Measurements from ENCODE around the gene DGAT2. TPM values are rescaled to one million over a fixed set of nuclear protein-coding genes. Genes with fewer than 3 reads are reported as not detected.

The DGAT2 gene
- total RNA-seq, 1 experiment from 2014 or later, result 2.8 TPM

DNA sequence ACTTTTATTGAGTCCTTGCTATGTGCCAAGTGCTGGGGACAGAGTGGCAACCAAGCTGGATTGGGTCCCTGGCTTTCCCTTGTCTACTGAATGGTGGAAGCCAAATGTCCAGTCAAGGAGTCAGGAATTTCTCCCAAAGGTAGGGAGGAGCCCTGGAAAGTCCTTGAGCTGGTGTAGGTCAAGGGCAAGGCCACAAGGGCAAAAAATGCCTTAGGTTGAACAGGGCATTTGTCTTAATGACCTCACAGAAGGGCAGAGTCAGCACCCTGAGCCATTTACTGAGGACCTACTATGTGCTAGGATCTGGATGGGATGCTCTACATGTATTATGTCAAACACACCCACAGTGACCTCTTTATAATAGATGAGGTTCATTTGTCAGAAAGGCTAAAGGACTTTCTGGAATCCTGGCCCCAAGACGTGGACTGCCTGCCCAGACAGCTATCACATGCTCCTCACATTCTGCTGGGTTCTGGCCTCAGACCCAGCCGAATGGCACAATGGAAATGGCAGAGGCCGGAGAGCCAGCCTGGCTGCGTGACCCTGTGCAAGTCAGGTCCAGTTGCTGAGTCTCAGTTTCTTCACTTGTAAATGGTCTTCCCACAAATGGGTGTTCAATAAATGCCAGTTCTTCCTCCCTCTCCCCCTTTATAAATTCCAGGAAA, 33.3 kb upstream of the DGAT2 start:
- Histone ChIP-seq H3K4ac (ENCODE audit: low read depth, low read length) (no peak overlapping the region), H4K5ac (ENCODE audit: insufficient read length, low read depth, low read length) (no peak overlapping the region), H2AK5ac (ENCODE audit: insufficient read length, low read length) (no peak overlapping the region), H2BK5ac (ENCODE audit: insufficient read length, low read length) (no peak overlapping the region), H3K27ac (ENCODE audit: insufficient read length, low read depth, low read length) (no peak overlapping the region), H3K79me2 (ENCODE audit: insufficient read depth, low read length) (no peaks in the 10 kb centered on the region), H3K27me3 (ENCODE audit: insufficient read depth, low read length) (no peaks in the 10 kb centered on the region), H3K14ac (ENCODE audit: insufficient read depth, low read length) (no peak overlapping the region), H2BK15ac (ENCODE audit: low read depth, low read length) (no peak overlapping the region), H4K20me1 (ENCODE audit: control insufficient read depth, insufficient read depth, insufficient read length) (no peaks in the 10 kb centered on the region), H2BK12ac (ENCODE audit: insufficient read length, low read depth, low read length) (no peak overlapping the region), H3K18ac (ENCODE audit: insufficient read length, low read depth, low read length) (no peak overlapping the region), H3K4me1 (ENCODE audit: insufficient read depth, low read length) (no peaks in the 10 kb centered on the region), H3K9me3 (ENCODE audit: control insufficient read depth, low read depth, low read length) (no peaks in the 10 kb centered on the region), H3K79me1 (ENCODE audit: insufficient read depth, low read depth, low read length, poor library complexity, severe bottlenecking) (no peaks in the 10 kb centered on the region), H3K56ac (ENCODE audit: insufficient read length, low read depth, low read length) (no peak overlapping the region), H2AFZ (ENCODE audit: low read length) (no peak overlapping the region), H3K4me2 (ENCODE audit: insufficient read depth, insufficient read length, low read length) (no peak overlapping the region), H3T11ph (ENCODE audit: low read length) (no peak overlapping the region), H4K8ac (replicated peaks; ENCODE audit: insufficient read length, low read depth, low read length) (no peak overlapping the region), H2BK120ac (ENCODE audit: low read depth, low read length, poor library complexity, severe bottlenecking) (no peak overlapping the region), H3K9ac (ENCODE audit: extremely low read depth, insufficient read length, low read length) (no peak overlapping the region), H2BK20ac (ENCODE audit: low read depth, low read length, poor library complexity, severe bottlenecking) (no peak overlapping the region), H3K23me2 (ENCODE audit: insufficient read length, low read depth, low read length, poor library complexity, severe bottlenecking) (no peaks in the 10 kb centered on the region), H3K23ac (ENCODE audit: insufficient read length, low read depth, low read length) (no peak overlapping the region), H4K91ac (ENCODE audit: insufficient read length, low read depth, low read length) (no peak overlapping the region)
- no peak for DNase-seq
- H3K9me3 Mint-ChIP-seq, result 0 out of 5 replicates have a peak, but pooled peaks cover 0 to 3% of the 10 kb centered on the region in 2 experiments
- TF ChIP-seq, protein P1, sequence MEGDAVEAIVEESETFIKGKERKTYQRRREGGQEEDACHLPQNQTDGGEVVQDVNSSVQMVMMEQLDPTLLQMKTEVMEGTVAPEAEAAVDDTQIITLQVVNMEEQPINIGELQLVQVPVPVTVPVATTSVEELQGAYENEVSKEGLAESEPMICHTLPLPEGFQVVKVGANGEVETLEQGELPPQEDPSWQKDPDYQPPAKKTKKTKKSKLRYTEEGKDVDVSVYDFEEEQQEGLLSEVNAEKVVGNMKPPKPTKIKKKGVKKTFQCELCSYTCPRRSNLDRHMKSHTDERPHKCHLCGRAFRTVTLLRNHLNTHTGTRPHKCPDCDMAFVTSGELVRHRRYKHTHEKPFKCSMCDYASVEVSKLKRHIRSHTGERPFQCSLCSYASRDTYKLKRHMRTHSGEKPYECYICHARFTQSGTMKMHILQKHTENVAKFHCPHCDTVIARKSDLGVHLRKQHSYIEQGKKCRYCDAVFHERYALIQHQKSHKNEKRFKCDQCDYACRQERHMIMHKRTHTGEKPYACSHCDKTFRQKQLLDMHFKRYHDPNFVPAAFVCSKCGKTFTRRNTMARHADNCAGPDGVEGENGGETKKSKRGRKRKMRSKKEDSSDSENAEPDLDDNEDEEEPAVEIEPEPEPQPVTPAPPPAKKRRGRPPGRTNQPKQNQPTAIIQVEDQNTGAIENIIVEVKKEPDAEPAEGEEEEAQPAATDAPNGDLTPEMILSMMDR (conservative IDR thresholded peaks at IDR 0.05), result no peak
- no peak overlapping the region for H3K27ac Mint-ChIP-seq
- H3K4me3 Mint-ChIP-seq, result no peak overlapping the region
- no peaks in the 10 kb centered on the region; a peak in 1 of 7 replicates for H3K36me3 Mint-ChIP-seq (ENCODE audit: insufficient read depth in 1 of 3, low read depth in 3 of 3)
- H3K4me1 Mint-ChIP-seq, result no peaks in the 10 kb centered on the region; a peak in 1 of 4 replicates
- H3K27me3 Mint-ChIP-seq (ENCODE audit: low read depth), result peaks cover 7% of the 10 kb centered on the region
- WGBS (ENCODE audit: extremely low coverage, insufficient read length, low lambda C conversion rate), result no CpG with 5 or more reads among the region's 4 CpGs
